HG03342 (cell line): ENCODE data around the gene NUDT21.

ENCODE experiments used
- ATAC-seq: cut with Tn5 transposase; IDR thresholded peaks from one replicate; pipeline ENCODE4 v1.9.1; 2021; ENCODE audit warnings: mild to moderate bottlenecking, moderate library complexity; ENCODE audit not compliant: unreplicated experiment

NUDT21 gene

GRCh38 chr16:56462064-56462796, 11.1 kb upstream of the NUDT21 start:
- no peak for ATAC-seq

DNA sequence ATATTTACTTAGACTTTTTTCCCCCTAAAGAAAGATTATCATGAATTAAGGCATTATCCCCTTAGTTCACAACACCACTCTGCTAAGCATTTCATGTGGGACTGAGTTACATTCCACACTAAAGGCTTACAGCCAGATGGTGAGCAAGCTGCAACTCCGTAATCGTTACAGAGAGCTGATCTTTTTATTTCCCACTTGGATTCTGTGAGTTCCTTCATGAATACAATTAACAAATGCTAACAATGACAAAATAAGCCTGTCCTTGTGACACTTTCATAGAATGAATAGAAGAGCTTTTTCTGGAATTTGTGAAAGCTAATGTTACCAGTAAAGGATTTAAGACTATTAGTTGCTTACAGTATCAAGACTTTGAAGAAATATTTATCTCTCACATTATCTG, 9.0 kb upstream of the NUDT21 start:
- ATAC-seq: no peak

GRCh38 chr16:56457927-56458470, 6.9 kb upstream of the NUDT21 start:
- ATAC-seq: no peak

- ATAC-seq: peak; percentile 35
Observed at GRCh38 chr16:56451753-56452689, 889 bp upstream of the NUDT21 start.

- peak; percentile 29 for ATAC-seq
Observed at GRCh38 chr16:56450275-56450985, 702 bp downstream of the NUDT21 start.

GRCh38 chr16:56448005-56448404, 3.1 kb downstream of the NUDT21 start:
- ATAC-seq: no peak

- ATAC-seq: no peak
Observed at GRCh38 chr16:56447286-56447685, 3.8 kb downstream of the NUDT21 start.

GRCh38 chr16:56438038-56438437, 13.1 kb downstream of the NUDT21 start:
- ATAC-seq: no peak

- no peak for ATAC-seq
Observed at GRCh38 chr16:56436258-56436657, 14.9 kb downstream of the NUDT21 start.

GRCh38 chr16:56428091-56428490, 23.0 kb downstream of the NUDT21 start:
- no peak for ATAC-seq

GRCh38 chr16:56426585-56426984, 24.5 kb downstream of the NUDT21 start:
- ATAC-seq: no peak

DNA sequence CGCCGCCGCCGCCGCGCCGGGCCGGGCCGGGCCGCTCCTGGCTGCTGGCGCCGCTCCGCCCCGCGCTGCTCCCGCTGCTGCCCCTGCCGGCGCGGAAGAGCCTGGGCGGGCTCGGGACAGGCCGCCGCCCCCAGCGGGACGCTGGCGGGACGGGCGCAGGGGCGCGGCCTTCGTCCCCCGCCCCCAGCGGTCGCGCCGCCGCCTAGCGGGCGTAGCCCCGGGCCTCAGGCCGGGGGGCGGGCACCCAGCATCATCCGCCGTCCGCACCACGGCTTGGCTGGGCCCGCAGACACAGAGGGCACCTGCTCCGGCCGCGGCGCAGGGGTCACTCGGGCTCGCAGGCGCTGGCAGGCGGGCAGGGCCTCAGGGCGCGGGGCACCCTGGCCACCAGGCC, 25.7 kb downstream of the NUDT21 start, which contains the start of gene AMFR:
AMFR (minus strand) TSS at position 107 of the 394 bp plus-strand sequence. CDS start 218 bp downstream, outside the sequence.
- ATAC-seq: peak; percentile 73

DNA sequence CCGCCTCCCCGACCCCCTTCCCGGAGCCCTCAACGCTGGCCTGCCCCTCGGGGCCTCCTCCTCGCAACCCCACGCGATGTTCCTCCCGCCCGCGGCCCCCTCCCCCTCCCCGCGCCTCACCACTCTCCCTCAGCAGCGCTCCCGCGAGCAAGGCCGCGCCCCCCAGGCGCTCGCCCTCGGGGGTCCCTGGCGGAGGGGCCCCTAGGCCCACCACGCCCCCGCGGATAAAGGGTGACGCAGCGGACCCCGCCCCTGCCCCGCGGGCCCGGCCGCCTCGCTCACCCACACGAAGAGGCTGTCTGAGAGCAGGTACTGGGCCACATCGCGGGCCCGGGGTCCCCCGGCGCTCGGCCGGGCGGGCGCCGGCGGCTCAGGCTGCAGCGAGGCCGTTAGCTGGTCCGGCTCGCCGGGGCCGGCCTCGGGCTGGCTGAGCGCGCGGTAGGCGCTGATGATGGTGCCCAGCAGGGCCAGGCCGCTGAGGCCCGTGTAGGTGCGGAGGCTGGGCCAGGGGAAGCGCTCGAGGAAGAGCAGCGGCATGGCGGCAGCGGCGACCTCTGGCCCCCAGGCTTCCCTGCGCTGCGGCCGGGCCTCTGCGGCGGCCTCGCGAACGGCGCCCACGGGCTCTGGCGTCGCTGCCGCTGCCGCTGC, 26.2 kb downstream of the NUDT21 start:
- ATAC-seq: peak; percentile 24

DNA sequence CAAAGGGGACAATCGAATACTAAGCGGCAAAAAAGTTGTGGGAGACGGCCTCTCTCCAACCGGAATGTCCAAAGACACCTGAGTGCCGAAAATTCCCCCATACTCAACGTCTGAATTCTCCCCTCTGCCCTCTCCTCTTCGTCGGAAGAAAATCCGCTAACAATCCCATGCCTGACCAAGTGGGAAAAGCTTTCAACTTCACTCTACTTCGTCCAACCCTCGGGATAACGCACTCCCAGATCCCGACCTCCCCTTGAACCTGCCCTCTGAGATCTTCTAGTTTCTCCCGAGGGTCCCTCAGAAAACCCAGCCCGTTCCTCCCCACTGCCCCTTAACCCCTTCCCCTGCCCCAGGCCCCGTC, 26.7 kb downstream of the NUDT21 start:
- no peak for ATAC-seq

GRCh38 chr16:56423584-56424403, 27.3 kb downstream of the NUDT21 start:
- no peak for ATAC-seq

DNA sequence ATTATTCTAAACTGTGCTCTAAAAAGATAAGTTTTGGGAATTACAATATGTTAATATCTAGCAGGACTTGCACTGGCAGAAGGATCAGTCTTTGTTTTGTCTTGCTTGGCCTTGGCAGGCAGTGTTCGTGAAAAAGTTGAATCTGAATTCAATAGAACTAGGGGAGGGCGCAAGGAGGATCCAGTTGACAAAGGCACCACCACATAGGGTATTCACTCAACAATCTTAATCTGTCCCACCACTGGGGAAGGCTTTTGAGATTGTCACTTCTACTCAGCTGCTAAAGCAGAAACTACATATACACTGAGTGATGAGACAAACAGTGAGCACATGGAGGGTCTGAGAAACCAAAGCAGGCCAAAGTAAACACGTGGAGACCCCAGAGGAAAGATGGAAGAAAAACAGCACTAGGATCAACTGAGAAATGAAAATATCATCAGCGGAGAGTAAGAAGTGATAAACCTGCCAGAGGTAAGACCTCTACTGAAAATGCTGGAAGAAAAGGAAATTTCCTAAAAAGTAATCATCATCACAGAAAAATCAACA, 28.2 kb downstream of the NUDT21 start:
- no peak for ATAC-seq

DNA sequence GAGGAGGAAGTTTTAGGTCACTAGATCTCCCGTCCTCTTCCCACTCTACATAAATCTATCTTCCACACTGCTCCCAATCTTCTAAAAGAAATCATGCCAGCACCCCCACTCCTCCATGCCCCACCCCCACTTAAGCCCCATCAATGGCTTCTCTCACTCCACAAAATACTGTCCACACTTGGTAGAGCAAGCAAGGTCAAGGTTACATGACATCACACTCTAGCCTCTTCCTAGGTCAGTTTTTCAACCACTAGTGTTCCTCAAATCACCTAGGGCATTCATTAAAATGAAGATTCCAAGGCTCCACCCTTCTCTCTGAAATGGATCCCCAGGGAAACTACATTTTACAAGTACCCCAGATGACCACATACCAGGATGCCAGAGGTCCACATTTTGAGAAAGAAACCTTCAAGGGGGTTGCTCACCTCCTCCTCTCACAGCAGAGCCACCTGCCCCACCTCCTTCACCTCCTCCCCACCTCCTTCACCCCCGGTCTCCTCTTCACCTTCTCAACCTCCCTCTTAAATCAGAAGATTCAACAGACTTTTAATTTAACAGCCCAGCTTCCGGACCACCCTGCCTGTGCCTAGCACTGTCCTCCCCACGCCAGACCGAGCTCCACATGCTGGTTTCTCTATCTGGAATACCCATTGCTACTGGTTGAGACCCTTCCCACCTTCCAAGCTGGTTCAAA, 29.0 kb downstream of the NUDT21 start:
- ATAC-seq: no peak

DNA sequence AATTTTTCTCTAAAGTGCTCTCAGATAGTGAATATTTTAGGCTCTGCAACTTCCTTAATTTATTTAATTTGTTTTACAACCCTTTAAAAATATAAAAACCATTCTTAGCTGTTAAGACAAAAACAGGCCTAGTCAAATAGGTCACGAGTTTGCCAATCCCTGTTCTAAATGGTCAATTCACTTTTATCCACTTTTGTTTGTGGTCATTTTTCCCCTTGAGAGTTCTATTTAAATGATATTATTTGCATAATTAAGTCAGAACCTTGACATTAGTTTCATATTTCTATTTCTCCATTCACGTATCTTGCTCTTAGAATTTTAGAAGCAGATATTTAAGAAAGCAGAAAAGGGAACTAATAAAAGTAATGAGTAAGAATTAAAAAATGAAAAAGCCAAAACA, 29.8 kb downstream of the NUDT21 start:
- no peak for ATAC-seq

DNA sequence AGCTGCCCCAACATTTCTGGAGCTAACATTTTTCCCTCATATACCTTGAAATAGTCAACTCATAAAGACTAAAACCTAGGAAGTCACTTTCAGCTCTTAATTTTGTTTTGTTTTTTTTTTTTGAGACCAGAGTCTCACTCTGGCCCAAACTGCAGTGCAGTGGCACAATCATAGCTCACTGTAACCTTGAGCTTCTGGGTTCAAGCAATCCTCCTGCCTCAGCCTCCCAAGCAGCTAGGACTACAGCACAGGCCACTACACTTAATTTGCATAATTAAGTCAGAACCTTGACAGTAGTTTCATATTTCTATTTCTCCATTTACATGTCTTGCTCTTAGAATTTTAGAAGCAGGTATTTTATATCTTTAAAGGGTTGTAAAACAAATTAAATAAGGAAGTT, 30.5 kb downstream of the NUDT21 start:
- ATAC-seq: no peak
